ENCODE measurements around the gene PIK3R2.

PIK3R2 gene

GRCh38 chr19:18128044-18128443, 24.9 kb upstream of the PIK3R2 start:
- Histone ChIP-seq H3K36me3 (0 out of 2 replicates have a peak, but pooled peaks cover 3% of the 10 kb centered on the region), H3K4me3 (ENCODE audit: low read depth, low read length) (no peak overlapping the region), H3K4me1 (no peaks in the 10 kb centered on the region), H3K9me3 (no peaks in the 10 kb centered on the region), H3K27me3 (no peaks in the 10 kb centered on the region)
- no peak for TF ChIP-seq CTCF (IDR thresholded peaks at IDR 0.05; ENCODE audit: low read depth, low read length)
- no peak for DNase-seq

DNA sequence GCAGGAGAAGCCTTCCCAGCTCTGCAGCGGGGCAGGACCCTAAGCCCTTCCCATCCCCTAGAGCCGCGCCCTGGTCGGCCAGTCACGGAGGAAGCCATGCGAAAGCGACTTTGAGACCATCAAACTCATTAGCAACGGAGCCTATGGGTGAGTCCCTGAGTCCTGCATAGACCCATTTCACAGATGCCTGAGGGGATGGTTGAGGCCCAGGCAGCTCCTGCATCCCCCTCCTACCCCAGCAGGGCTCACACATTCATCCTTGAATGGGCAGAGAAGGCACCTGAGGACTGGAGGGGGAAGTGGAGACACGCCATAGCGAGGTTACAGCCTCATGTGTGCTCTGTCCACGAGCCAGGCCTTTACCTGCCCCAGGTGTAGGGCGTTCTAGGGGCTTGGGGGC, 24.2 kb upstream of the PIK3R2 start:
- Histone ChIP-seq H3K4me3 (ENCODE audit: low read depth, low read length) (no peak overlapping the region), H3K4me1 (no peaks in the 10 kb centered on the region), H3K9me3 (no peaks in the 10 kb centered on the region), H3K36me3 (0 out of 2 replicates have a peak, but pooled peaks cover 3% of the 10 kb centered on the region), H3K27me3 (no peaks in the 10 kb centered on the region)
- DNase-seq = no peak
- TF ChIP-seq CTCF (IDR thresholded peaks at IDR 0.05; ENCODE audit: low read depth, low read length) = no peak

GRCh38 chr19:18130523-18131242, 22.3 kb upstream of the PIK3R2 start:
- no peak for TF ChIP-seq CTCF (IDR thresholded peaks at IDR 0.05; ENCODE audit: low read depth, low read length)
- no peak for DNase-seq
- H3K27me3 ChIP-seq = no peaks in the 10 kb centered on the region
- H3K4me1 ChIP-seq = no peaks in the 10 kb centered on the region
- no peaks in the 10 kb centered on the region for H3K9me3 ChIP-seq
- H3K36me3 ChIP-seq = no peaks in the 10 kb centered on the region
- H3K4me3 ChIP-seq (ENCODE audit: low read depth, low read length) = no peak overlapping the region

DNA sequence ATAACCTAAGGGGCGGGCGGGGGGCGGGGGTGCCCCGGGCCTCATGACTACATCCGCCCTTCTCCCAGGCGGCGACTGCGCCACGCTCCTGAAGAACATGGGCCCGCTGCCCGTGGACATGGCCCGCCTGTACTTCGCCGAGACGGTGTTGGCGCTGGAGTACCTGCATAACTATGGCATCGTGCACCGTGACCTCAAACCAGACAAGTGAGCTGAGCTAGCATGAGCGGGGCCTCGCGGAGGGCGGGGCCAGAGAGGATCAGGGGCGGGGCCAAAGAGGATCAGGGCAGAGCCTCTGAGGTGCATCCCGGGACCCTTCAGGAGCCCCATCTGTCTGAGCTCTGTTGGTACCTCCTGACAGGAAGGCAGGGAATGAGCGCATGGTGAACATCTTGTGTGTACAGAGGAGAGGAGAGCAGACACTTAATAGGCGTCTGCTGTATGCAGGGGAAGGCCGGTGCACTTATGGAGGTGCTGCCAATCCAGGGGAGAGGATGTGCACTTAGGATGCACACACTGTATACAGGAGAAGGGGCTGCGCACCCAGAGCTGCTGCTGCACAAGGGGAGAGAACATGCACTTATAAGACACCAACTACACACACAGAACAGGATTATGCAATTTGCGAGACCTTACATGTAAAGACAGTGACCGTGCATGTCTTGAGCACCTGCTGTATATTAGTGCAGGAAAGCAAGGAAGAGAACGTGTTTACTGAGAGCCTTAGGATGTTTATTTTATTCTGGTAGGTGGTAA, 20.9 kb upstream of the PIK3R2 start:
- H3K27me3 ChIP-seq = no peaks in the 10 kb centered on the region
- H3K4me3 ChIP-seq (ENCODE audit: low read depth, low read length) = no peak overlapping the region
- peak; percentile 54 for DNase-seq
- no peaks in the 10 kb centered on the region for H3K4me1 ChIP-seq
- H3K9me3 ChIP-seq = no peaks in the 10 kb centered on the region
- H3K36me3 ChIP-seq = no peaks in the 10 kb centered on the region
- TF ChIP-seq CTCF (IDR thresholded peaks at IDR 0.05; ENCODE audit: low read depth, low read length) = no peak

DNA sequence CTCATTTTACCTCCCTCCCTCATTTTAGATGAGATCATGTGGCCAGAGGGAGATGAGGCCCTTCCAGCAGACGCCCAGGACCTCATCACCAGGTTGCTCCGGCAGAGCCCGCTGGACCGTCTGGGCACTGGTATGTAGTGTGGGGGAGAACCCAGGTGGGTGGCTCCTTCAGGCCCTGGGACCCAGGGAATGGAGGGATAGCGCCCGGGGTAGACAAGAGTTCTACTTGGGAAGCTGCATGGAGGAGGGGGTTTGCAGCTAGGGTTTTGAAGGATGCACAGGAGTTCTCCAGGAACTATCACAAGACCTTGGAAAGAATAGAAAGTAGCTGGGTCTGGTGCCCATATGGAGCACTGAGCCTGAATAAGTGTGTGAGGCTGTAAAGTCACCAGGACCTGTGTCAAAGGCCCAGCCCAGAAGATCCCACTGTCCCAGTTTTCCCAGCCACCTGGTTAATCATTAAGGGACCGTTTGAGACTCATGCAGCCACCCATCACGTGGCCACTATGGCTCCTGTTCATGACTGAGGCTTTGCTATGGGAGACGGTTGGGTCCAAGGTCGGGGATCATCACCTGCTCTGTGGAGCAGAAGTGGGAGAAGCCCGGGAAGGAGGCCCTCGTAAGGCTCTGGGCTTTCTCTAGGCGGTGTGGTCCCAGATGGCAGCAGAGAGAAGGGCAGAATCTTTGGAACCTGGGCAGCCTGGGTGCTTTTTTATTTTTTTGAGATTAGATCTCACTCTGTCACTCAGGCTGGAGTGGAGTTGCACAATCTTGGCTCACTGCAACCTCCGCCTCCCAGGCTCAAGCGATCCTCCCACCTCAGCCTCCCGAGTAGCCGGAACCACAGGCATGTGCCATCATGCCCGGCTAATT, 17.0 kb upstream of the PIK3R2 start:
- no peak for DNase-seq
- Histone ChIP-seq H3K4me1 (no peaks in the 10 kb centered on the region), H3K27me3 (no peaks in the 10 kb centered on the region), H3K4me3 (ENCODE audit: low read depth, low read length) (no peak overlapping the region), H3K36me3 (no peaks in the 10 kb centered on the region; the same call in 1 of the 2 replicates), H3K9me3 (no peaks in the 10 kb centered on the region)
- TF ChIP-seq CTCF (IDR thresholded peaks at IDR 0.05; ENCODE audit: low read depth, low read length) = no peak

Data from BE2C (cell line).